Tibial nerve (tissue), 4 donors: ENCODE data around the gene SLC25A21.
"Not testable (repeated sequence)": the region's sequence is repeated elsewhere in the genome, so short reads cannot be mapped to it uniquely, and the experiment has no call there.

Source experiments
- EP300 ChIP-seq, 2 donors: sonication (generic); formaldehyde crosslinking; IDR thresholded peaks; one replicate each; pipeline ENCODE4 v1.6.1; 2017; ENCODE audit warnings: antibody characterized with exemption in 2 of 2, mild to moderate bottlenecking in 1 of 2
- POLR2A ChIP-seq, 2 donors: fragments of 450-650 bp; IDR thresholded peaks; one replicate each; pipeline ENCODE4 v1.6.1; 2017; ENCODE audit warnings: antibody characterized with exemption in 2 of 2, mild to moderate bottlenecking in 2 of 2, moderate library complexity in 2 of 2
- TF ChIP-seq, protein P1 (sequence below), 5 experiments: fragments of 200-600 bp in 3 of 5; fragments of 450-650 bp in 2 of 5; sonication (generic) in 3 of 5; IDR thresholded peaks; one replicate each; pipeline ENCODE4 v1.5.1; 2016 to 2019; ENCODE audit warnings: antibody characterized with exemption in 5 of 5, mild to moderate bottlenecking in 3 of 5, moderate library complexity in 2 of 5

DNA sequence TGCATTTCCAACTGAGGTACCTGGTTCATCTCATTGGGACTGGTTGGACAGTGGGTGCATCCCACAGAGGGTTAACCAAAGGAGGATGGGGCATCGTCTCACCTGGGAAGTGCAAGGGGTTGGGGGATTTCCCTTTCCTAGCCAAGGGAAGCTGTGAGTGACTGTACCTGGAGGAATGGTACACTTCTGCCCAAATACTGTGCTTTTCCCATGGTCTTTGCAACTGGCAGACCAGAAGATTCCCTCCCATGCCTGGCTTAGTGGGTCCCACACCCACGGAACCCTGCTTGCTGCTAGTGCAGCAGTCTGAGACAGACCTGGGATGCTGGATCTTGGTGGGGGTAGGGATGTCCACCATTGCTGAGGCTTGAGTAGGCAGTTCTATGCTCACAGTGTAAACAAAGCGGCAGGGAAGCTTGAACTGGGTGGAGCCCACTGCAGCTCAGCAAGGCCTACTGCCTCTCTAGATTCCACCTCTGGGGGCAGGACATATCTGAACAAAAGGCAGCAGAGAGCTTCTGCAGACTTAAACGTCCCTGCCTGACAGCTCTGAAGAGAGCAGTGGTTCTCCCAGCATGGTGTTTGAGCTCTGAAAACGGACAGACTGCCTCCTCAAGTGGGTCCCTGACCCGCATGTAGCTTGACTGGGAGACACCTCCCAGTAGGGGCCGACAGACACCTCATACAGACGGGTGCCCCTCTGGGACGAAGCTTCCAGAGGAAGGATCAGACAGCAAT is 15.6 kb upstream of the SLC25A21 start:
- TF ChIP-seq, protein P1, sequence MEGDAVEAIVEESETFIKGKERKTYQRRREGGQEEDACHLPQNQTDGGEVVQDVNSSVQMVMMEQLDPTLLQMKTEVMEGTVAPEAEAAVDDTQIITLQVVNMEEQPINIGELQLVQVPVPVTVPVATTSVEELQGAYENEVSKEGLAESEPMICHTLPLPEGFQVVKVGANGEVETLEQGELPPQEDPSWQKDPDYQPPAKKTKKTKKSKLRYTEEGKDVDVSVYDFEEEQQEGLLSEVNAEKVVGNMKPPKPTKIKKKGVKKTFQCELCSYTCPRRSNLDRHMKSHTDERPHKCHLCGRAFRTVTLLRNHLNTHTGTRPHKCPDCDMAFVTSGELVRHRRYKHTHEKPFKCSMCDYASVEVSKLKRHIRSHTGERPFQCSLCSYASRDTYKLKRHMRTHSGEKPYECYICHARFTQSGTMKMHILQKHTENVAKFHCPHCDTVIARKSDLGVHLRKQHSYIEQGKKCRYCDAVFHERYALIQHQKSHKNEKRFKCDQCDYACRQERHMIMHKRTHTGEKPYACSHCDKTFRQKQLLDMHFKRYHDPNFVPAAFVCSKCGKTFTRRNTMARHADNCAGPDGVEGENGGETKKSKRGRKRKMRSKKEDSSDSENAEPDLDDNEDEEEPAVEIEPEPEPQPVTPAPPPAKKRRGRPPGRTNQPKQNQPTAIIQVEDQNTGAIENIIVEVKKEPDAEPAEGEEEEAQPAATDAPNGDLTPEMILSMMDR (IDR thresholded peaks at IDR 0.05), result not testable (repeated sequence)
- TF ChIP-seq POLR2A, EP300 (IDR thresholded peaks at IDR 0.05): not testable (repeated sequence)
